WERI-Rb-1 (cell line): Measurements from ENCODE around the gene KLHL26.

Source experiments
- DNase-seq: peaks from one replicate; pipeline ENCODE4 v3.0.0-alpha.2; 2020
- H3K27ac ChIP-seq: fragments of 250-450 bp; sonication (Bioruptor Pico); 2 replicates; pipeline ENCODE4 v1.5.1; 2020; ENCODE audit warnings: mild to moderate bottlenecking, moderate library complexity
- H3K27me3 ChIP-seq: fragments of 250-450 bp; sonication (Bioruptor Pico); 2 replicates; pipeline ENCODE4 v1.5.1; 2021; ENCODE audit warnings: mild to moderate bottlenecking, low read depth, moderate library complexity; ENCODE audit not compliant: insufficient read depth, severe bottlenecking
- H3K36me3 ChIP-seq: fragments of 250-450 bp; sonication (Bioruptor Pico); 2 replicates; pipeline ENCODE4 v1.5.1; 2020; ENCODE audit warnings: mild to moderate bottlenecking, moderate library complexity
- H3K4me3 ChIP-seq: 2 replicates; pipeline ENCODE4 v1.5.1; 2011; ENCODE audit warnings: low read depth, mild to moderate bottlenecking, control low read depth, low read length
- H3K9me3 ChIP-seq: fragments of 250-450 bp; sonication (Bioruptor Pico); 2 replicates; pipeline ENCODE4 v1.5.1; 2021; ENCODE audit warnings: mild to moderate bottlenecking, moderate library complexity; ENCODE audit not compliant: severe bottlenecking
- TF ChIP-seq, protein P1 (sequence below): IDR thresholded peaks from 2 replicates; pipeline ENCODE4 v1.5.1; 2011; ENCODE audit warnings: low read depth, mild to moderate bottlenecking, control low read depth, inconsistent platforms, low read length

KLHL26 gene

DNA sequence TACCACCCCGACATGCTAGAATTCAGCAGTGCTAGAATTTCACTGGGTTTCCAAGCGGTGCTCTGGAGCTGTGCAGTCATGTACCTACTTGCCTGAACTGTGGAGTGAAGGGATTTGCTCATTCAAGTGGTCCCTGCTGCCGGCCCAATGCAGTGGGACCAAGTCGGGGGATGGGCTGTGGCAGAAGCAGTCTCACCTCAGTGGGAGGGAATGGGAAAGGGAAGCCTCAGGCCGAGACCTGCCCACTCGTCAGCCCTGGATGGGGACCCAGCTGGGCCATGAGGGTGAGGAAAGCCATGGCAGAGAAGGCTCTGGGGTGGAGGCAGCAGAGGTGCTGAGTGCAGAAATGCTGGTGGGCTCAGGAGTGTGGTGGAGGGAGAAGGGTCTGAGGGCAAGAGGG lies 14.9 kb downstream of the KLHL26 start:
- TF ChIP-seq, protein P1, sequence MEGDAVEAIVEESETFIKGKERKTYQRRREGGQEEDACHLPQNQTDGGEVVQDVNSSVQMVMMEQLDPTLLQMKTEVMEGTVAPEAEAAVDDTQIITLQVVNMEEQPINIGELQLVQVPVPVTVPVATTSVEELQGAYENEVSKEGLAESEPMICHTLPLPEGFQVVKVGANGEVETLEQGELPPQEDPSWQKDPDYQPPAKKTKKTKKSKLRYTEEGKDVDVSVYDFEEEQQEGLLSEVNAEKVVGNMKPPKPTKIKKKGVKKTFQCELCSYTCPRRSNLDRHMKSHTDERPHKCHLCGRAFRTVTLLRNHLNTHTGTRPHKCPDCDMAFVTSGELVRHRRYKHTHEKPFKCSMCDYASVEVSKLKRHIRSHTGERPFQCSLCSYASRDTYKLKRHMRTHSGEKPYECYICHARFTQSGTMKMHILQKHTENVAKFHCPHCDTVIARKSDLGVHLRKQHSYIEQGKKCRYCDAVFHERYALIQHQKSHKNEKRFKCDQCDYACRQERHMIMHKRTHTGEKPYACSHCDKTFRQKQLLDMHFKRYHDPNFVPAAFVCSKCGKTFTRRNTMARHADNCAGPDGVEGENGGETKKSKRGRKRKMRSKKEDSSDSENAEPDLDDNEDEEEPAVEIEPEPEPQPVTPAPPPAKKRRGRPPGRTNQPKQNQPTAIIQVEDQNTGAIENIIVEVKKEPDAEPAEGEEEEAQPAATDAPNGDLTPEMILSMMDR: no peak
- H3K27ac ChIP-seq: no peak overlapping the region
- H3K9me3 ChIP-seq: no peaks in the 10 kb centered on the region
- H3K27me3 ChIP-seq: no peaks in the 10 kb centered on the region
- no peak for DNase-seq
- H3K4me3 ChIP-seq: no peak overlapping the region
- H3K36me3 ChIP-seq: no peaks in the 10 kb centered on the region

DNA sequence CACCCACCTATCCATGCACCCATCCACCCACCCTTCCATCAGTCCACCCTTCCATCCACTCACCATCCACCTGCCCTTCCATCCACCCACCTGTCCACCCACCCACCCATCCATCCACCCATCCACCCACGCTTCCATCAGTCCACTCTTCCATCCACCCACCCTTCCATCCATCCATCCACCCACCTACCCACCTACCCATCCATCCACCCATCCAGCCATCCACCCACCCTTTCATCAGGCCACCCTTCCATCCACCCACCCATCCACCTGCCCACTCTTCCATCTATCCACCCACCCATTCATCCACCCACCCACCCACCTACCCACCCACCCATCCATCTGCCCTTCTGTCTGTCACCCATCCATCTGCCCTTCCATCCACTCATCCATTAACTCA lies 17.0 kb downstream of the KLHL26 start:
- TF ChIP-seq, protein P1: no peak
- DNase-seq: no peak
- Histone ChIP-seq H3K9me3 (no peaks in the 10 kb centered on the region), H3K27ac (no peak overlapping the region), H3K36me3 (no peaks in the 10 kb centered on the region), H3K27me3 (no peaks in the 10 kb centered on the region), H3K4me3 (no peak overlapping the region)

DNA sequence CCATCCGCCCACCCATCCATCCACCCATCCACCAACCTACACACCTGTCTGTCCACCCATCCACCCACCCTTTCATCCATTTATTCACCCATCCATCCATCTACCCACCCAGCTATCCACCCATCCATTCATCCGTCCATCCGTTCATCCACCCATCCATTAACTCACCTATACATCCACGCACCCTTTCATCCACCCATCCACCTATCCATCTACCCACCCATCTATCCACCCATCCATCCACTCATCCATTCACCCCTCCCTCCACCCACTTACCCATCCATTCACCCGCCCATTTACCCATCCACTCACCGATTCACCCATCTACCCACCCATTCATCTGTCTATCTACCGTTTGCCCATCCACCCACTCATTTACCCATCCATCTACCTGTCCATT lies 17.6 kb downstream of the KLHL26 start:
- Histone ChIP-seq H3K9me3 (no peaks in the 10 kb centered on the region), H3K4me3 (no peak overlapping the region), H3K27ac (no peak overlapping the region), H3K27me3 (no peaks in the 10 kb centered on the region), H3K36me3 (no peaks in the 10 kb centered on the region)
- no peak for DNase-seq
- TF ChIP-seq, protein P1: no peak

DNA sequence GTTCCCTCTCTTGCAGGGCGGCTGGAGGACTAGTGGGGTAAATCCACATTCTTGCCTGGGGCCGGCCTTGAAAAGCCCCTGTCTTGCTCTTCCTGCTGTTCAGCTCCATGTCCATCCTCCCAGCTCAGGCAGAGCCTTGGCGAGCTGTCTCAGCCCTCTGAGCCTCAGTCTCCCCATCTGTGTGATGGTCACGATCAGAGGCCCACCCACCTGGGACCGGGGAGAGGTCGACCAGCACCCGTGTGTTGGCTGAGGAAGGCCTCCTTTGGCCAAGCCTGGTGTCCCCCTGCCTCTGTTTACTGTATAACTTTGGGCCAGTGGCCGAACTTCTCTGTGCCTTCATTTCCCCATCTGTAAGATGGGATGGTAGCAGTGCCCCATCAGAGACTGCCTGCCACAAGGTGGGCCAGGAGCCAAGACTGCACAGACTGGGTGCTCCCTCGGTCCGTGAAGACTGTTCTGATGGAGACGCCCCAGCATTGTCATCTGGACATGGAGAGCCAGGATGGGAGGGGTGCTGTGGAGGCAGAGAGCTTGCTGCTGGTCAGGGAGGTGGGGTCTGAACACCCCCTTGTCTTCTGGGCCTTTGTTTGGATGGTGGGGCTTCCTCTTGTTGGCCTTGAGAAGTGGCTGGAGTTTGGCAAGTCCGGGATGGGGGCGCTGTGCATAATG lies 18.5 kb downstream of the KLHL26 start:
- no peak overlapping the region for H3K4me3 ChIP-seq
- H3K36me3 ChIP-seq: no peaks in the 10 kb centered on the region
- no peak for DNase-seq
- TF ChIP-seq, protein P1: no peak
- no peaks in the 10 kb centered on the region for H3K9me3 ChIP-seq
- H3K27me3 ChIP-seq: no peaks in the 10 kb centered on the region
- H3K27ac ChIP-seq: no peak overlapping the region

DNA sequence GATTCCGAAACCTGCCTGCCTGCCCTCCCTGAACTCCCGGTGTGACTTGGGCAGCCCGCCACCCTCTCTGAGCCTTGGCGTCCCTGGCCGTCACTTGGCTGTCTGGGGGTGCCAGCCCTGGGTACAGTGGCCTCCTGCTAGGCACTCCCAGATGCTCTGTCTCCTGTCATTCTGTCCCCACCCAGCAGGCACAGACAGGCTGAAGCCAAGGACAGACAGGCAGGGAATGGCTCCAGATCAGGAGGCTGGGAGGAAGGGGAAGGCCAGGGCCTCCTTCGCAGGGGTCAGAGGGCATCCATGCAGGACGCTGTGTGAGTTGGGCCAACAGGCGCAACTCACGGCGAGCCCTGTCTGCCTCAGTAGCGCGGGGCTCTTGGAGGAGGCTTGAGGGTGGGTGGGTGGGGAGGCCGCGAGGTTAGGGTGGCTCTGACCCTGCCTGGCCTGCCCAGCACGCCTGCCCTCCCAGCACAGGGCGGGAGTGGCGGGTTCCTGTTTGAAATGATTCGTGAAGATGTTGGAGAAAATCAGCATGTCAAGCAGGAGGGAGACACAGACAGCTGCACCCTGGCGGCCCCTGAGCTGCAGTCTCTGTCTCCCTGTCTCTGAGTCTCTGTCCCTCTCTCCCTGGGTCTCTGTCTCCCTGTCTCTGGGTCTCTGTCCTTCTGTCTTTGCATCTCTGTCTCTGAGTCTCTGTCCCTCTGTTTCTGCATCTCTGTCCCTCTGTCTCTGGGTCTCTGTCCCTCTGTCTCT lies 19.7 kb downstream of the KLHL26 start:
- DNase-seq: no peak
- Histone ChIP-seq H3K27ac (no peak overlapping the region), H3K9me3 (no peaks in the 10 kb centered on the region), H3K36me3 (no peaks in the 10 kb centered on the region), H3K4me3 (no peak overlapping the region), H3K27me3 (no peaks in the 10 kb centered on the region)
- TF ChIP-seq, protein P1: no peak
